NCI-H524 (cell line): ENCODE measurements around the gene RNF40.

Experiments used
- DNase-seq, 2 experiments: peaks; one replicate each; lab custom pipeline; 2025; lab: John Stamatoyannopoulos, UW

The RNF40 gene

GRCh38 chr16:30762991-30763725 is 1.0 kb downstream of the RNF40 start:
- DNase-seq, result no peak

GRCh38 chr16:30764086-30764485 is 2.0 kb downstream of the RNF40 start:
- no peak for DNase-seq

GRCh38 chr16:30764816-30765465 is 2.8 kb downstream of the RNF40 start:
- no peak for DNase-seq

- DNase-seq, result no peak
Observed at GRCh38 chr16:30766206-30766932, 4.2 kb downstream of the RNF40 start.

GRCh38 chr16:30766933-30767284 is 4.8 kb downstream of the RNF40 start:
- no peak for DNase-seq

GRCh38 chr16:30767767-30768465 is 5.8 kb downstream of the RNF40 start:
- DNase-seq, result no peak

GRCh38 chr16:30768583-30769181 is 6.6 kb downstream of the RNF40 start:
- no peak for DNase-seq

GRCh38 chr16:30769379-30770089 is 7.4 kb downstream of the RNF40 start:
- DNase-seq, result peak in 1 of 2 experiments; percentile 31

GRCh38 chr16:30771726-30772125 is 9.6 kb downstream of the RNF40 start:
- DNase-seq, result no peak

GRCh38 chr16:30773826-30774225 is 11.7 kb downstream of the RNF40 start:
- DNase-seq, result no peak

GRCh38 chr16:30774367-30775130 is 12.4 kb downstream of the RNF40 start:
- DNase-seq, result no peak

GRCh38 chr16:30775131-30775391 is 12.9 kb downstream of the RNF40 start:
- DNase-seq, result no peak

- DNase-seq, result peak; percentile 73 to 86
Observed at GRCh38 chr16:30775392-30776188, 13.5 kb downstream of the RNF40 start.

- DNase-seq, result no peak
Observed at GRCh38 chr16:30777591-30778297, 15.6 kb downstream of the RNF40 start.

- no peak for DNase-seq
Observed at GRCh38 chr16:30778549-30779244, 16.6 kb downstream of the RNF40 start.

GRCh38 chr16:30779596-30779995 is 17.5 kb downstream of the RNF40 start:
- no peak for DNase-seq

- DNase-seq, result no peak
Observed at GRCh38 chr16:30780021-30780420, 17.9 kb downstream of the RNF40 start.

GRCh38 chr16:30780549-30780948 is 18.4 kb downstream of the RNF40 start:
- no peak for DNase-seq
